ENCODE measurements around the gene KRT83. TPM values are rescaled to one million over a fixed set of nuclear protein-coding genes. Genes with fewer than 3 reads are reported as not detected.
"Not testable (repeated sequence)": the region's sequence is repeated elsewhere in the genome, so short reads cannot be mapped to it uniquely, and the experiment has no call there.

Gene KRT83
- total RNA-seq, 1 experiment from 2014 or later = not detected

DNA sequence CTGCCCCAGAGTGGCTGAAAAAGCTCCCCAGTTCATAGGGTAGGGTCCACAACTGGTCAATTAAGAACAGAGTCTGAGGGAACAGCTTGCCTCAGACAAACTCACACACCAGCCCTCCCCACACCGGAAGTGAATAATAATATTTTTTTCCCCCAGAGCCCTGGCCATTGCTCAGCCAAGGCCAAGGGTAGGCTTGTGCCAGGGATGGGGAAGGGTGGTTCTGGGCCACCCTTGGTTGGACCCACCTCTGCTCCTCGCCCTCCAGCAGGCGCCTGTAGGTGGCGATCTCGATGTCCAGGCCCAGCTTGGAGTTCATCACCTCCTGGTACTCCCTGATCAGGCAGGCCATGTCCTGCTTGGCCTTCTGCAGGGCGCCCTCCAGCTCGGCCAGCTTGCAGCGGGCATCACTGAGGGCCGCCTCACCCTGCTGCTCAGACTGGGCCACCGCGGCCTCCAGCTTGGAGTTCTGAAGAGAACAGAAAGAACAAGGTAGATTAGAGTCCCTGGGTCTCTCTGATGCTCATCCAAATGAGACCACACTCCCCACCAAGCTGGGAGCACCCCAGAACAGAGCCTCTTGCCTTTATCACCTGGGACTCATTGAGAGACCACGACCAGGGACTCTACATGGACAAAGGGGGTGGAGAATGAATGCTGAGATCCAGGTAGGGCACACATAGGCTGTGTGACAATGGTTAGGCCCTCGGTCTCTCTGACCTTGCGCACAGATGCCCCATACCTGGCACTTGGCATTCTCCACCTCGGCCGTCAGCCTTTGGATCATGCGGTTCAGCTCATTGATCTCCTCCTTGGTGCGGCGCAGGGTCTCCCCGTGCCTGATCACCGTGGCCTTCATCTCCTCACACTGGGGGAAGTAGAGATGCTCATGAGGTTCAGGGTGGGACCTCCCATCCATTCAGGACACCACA is 34.1 kb downstream of the KRT83 start:
- H3K79me2 ChIP-seq (ENCODE audit: insufficient read depth, low read length); H3K4ac ChIP-seq (ENCODE audit: low read depth, low read length); H3K4me3 Mint-ChIP-seq; H3K27ac ChIP-seq (ENCODE audit: insufficient read length, low read depth, low read length); H3K18ac ChIP-seq (ENCODE audit: insufficient read length, low read depth, low read length); H2BK120ac ChIP-seq (ENCODE audit: low read depth, low read length, poor library complexity, severe bottlenecking); H3K36me3 Mint-ChIP-seq (ENCODE audit: insufficient read depth in 1 of 3, low read depth in 3 of 3); H2BK20ac ChIP-seq (ENCODE audit: low read depth, low read length, poor library complexity, severe bottlenecking); H3K79me1 ChIP-seq (ENCODE audit: insufficient read depth, low read depth, low read length, poor library complexity, severe bottlenecking); H3T11ph ChIP-seq (ENCODE audit: low read length); H3K23me2 ChIP-seq (ENCODE audit: insufficient read length, low read depth, low read length, poor library complexity, severe bottlenecking); H3K27me3 ChIP-seq (ENCODE audit: insufficient read depth, low read length); H3K56ac ChIP-seq (ENCODE audit: insufficient read length, low read depth, low read length); H3K23ac ChIP-seq (ENCODE audit: insufficient read length, low read depth, low read length); H2BK5ac ChIP-seq (ENCODE audit: insufficient read length, low read length); H2BK15ac ChIP-seq (ENCODE audit: low read depth, low read length); H3K9ac ChIP-seq (ENCODE audit: extremely low read depth, insufficient read length, low read length); H2BK12ac ChIP-seq (ENCODE audit: insufficient read length, low read depth, low read length); H3K4me1 ChIP-seq (ENCODE audit: insufficient read depth, low read length); H3K27me3 Mint-ChIP-seq (ENCODE audit: low read depth); H3K9me3 Mint-ChIP-seq; H2AK5ac ChIP-seq (ENCODE audit: insufficient read length, low read length); H2AFZ ChIP-seq (ENCODE audit: low read length); H4K5ac ChIP-seq (ENCODE audit: insufficient read length, low read depth, low read length); H4K91ac ChIP-seq (ENCODE audit: insufficient read length, low read depth, low read length); H3K14ac ChIP-seq (ENCODE audit: insufficient read depth, low read length); H4K20me1 ChIP-seq (ENCODE audit: control insufficient read depth, insufficient read depth, insufficient read length); H3K27ac Mint-ChIP-seq; H4K8ac ChIP-seq (replicated peaks; ENCODE audit: insufficient read length, low read depth, low read length); H3K9me3 ChIP-seq (ENCODE audit: control insufficient read depth, low read depth, low read length); H3K4me2 ChIP-seq (ENCODE audit: insufficient read depth, insufficient read length, low read length): not testable (repeated sequence)
- H3K4me1 Mint-ChIP-seq = peaks cover 6 to 11% of the 10 kb centered on the region in 2 experiments
- no CpG with 5 or more reads among the region's 21 CpGs for WGBS (ENCODE audit: extremely low coverage, insufficient read length, low lambda C conversion rate)
- TF ChIP-seq, protein P1, sequence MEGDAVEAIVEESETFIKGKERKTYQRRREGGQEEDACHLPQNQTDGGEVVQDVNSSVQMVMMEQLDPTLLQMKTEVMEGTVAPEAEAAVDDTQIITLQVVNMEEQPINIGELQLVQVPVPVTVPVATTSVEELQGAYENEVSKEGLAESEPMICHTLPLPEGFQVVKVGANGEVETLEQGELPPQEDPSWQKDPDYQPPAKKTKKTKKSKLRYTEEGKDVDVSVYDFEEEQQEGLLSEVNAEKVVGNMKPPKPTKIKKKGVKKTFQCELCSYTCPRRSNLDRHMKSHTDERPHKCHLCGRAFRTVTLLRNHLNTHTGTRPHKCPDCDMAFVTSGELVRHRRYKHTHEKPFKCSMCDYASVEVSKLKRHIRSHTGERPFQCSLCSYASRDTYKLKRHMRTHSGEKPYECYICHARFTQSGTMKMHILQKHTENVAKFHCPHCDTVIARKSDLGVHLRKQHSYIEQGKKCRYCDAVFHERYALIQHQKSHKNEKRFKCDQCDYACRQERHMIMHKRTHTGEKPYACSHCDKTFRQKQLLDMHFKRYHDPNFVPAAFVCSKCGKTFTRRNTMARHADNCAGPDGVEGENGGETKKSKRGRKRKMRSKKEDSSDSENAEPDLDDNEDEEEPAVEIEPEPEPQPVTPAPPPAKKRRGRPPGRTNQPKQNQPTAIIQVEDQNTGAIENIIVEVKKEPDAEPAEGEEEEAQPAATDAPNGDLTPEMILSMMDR (conservative IDR thresholded peaks at IDR 0.05) = peak; percentile 58; the same call in 2 of the 3 replicates
- peak; percentile 31 for DNase-seq
